SHP77 (cell line): ENCODE results near the gene TMED9.
"Not testable (repeated sequence)": the region's sequence is repeated elsewhere in the genome, so short reads cannot be mapped to it uniquely, and the experiment has no call there.

Experiments
- DNase-seq, 2 experiments: peaks; one replicate each; lab custom pipeline; 2025; lab: John Stamatoyannopoulos, UW

Gene TMED9

GRCh38 chr5:177606071-177607051, 14.4 kb downstream of the TMED9 start:
- DNase-seq = no peak

- no peak for DNase-seq
These were observed 15.1 kb downstream of the TMED9 start for GRCh38 chr5:177607115-177607451.

GRCh38 chr5:177607452-177608192, 15.6 kb downstream of the TMED9 start:
- peak; percentile 50 to 61 for DNase-seq

- DNase-seq = no peak
These were observed 16.5 kb downstream of the TMED9 start for GRCh38 chr5:177608243-177609075.

GRCh38 chr5:177609076-177610059, 17.4 kb downstream of the TMED9 start:
- DNase-seq = no peak

GRCh38 chr5:177610131-177610769, 18.2 kb downstream of the TMED9 start:
- no peak for DNase-seq

- DNase-seq = no peak
These were observed 18.9 kb downstream of the TMED9 start for GRCh38 chr5:177610770-177611445.

- no peak for DNase-seq
These were observed 19.6 kb downstream of the TMED9 start for GRCh38 chr5:177611446-177612214.

- DNase-seq = no peak
These were observed 20.2 kb downstream of the TMED9 start for GRCh38 chr5:177612215-177612673.

GRCh38 chr5:177620560-177620959, 28.6 kb downstream of the TMED9 start:
- no peak for DNase-seq

GRCh38 chr5:177624172-177624571, 32.2 kb downstream of the TMED9 start:
- DNase-seq = not testable (repeated sequence)

GRCh38 chr5:177630186-177630585, 38.2 kb downstream of the TMED9 start:
- DNase-seq = not testable (repeated sequence)

GRCh38 chr5:177634912-177635311, 42.9 kb downstream of the TMED9 start:
- DNase-seq = not testable (repeated sequence)

- not testable (repeated sequence) for DNase-seq
These were observed 53.5 kb downstream of the TMED9 start for GRCh38 chr5:177645462-177645861.
